HG02852 (cell line): Measurements from ENCODE around the gene CNKSR2.

Experiments used
- ATAC-seq: cut with Tn5 transposase; IDR thresholded peaks from one replicate; pipeline ENCODE4 v1.9.1; 2021; ENCODE audit warnings: mild to moderate bottlenecking, moderate library complexity; ENCODE audit not compliant: unreplicated experiment

The CNKSR2 gene

DNA sequence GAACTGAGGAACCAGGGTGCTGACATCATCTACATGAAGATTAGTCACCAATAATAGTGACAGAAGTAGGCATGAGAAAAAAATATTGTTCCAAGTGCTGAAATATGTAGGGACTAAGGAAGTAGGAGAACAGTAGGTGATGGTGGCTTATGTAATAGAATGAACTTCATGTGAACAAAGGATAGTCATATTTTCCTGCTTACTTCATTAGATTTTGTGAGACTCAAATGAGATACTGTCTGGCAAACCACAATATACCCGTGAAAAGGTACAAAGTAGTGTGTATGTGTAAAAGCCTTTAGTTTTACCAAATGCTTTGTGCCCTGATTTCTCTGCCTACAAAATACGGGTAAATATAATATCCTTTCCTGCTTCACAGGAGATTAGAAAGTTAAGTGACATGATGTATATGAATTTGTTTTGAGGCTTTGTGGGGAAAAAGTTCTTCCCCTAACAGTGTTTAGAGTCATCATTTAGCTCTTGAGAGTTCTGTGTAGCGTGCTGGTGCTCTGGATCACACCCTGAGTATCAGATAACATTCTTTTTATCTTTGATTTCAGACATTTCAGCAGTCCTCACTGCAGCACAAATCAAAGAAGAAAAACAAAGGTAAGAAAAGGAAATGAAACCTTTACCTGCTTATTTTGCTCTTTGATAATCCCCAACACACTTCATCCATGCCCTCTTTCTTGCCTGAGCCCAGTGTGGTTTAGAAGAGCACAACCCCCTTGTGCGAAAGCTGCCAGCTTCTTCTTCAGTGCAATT, 216.0 kb downstream of the CNKSR2 start:
- ATAC-seq = no peak

- no peak for ATAC-seq
Observed at GRCh38 chrX:21606002-21606401, 231.8 kb downstream of the CNKSR2 start.

DNA sequence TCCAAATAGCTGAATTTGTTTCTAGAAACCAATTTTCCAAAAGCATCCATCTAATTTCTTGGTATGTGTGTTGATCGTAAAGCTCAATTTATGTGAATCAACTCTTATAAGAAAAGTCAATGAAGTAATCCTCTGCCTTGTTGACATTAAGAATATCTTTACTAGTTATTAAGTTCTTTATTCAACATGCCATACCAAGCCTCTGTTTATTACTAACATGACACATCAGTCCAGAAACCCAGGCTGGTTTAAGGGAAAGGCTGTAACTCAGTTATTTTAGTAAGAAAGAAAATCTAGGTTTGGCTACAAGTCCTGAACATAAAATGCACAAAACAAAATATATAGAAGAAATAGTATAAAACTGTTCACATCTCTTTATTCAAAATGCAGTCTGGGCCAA, 235.9 kb downstream of the CNKSR2 start:
- no peak for ATAC-seq

DNA sequence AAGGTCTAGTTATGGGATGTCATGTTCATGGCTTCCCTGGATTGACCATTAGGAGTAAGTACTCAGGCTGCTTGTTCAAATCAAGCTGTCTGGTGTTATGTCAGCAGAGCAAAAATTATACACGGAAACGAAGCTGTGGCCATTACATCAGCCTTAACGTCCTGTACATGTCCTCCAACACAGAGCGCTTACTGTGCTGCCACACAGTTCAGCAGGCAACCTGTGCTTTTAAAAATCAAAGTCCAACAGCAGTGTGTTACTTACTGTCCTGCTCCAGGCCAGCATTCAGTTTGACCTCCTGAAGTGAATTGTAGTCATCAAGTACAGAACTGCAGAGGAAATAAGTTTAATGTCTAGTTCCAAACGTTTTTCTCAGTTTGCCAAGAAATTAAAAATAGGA, 237.9 kb downstream of the CNKSR2 start:
- ATAC-seq = no peak

DNA sequence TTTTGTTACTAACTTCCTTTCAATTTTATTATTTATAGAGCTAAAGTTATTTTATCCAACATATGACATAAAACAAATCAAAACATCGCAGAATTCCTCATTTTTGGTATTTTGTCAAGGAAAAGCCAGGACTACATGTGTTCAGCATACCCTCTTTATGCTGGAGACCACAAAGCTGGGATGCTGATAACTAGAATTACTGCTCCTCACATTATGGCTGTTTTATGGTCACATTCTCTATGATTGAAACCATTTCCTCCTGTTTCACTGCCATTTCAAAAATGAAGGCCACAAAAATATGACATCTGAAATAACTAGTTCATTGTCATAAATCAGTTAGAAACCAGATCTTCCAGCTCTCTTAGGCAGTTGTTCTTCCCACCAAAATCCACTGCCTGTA, 242.2 kb downstream of the CNKSR2 start:
- ATAC-seq = no peak

- ATAC-seq = no peak
Observed at GRCh38 chrX:21620234-21620633, 246.0 kb downstream of the CNKSR2 start.

DNA sequence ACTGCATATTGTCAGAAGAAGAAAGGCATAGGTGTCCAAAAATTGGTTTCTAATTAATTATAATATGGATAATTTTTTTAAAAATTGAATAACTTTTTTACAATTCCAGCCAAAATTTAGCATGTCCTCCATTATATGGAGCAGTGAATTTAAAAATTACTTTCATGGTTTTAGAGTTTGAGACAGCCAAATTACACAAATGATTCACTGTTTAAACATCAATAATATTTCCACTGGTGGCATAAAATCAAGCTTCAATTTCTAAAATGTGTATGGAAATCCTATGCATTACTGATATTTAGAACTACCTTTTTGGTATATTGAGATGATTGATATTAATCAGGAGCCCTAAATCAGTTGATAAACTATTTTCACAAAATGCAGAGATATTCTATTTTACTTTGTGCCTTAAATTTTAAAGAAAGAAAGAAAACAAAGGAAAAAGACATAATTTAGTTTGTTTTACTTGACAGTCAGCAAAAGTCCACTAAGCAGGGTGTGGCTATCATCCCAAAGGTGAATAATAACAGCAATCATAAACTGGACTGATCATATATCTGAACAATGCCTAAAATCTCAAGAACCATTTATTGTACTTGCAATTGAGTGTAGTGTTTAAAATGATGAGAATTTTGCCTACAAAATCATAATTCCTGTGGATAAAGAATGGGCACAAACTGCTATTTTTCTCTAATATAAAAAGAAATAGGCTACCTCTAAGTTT, 249.7 kb downstream of the CNKSR2 start:
- no peak for ATAC-seq

GRCh38 chrX:21632027-21632426, 257.8 kb downstream of the CNKSR2 start:
- no peak for ATAC-seq

DNA sequence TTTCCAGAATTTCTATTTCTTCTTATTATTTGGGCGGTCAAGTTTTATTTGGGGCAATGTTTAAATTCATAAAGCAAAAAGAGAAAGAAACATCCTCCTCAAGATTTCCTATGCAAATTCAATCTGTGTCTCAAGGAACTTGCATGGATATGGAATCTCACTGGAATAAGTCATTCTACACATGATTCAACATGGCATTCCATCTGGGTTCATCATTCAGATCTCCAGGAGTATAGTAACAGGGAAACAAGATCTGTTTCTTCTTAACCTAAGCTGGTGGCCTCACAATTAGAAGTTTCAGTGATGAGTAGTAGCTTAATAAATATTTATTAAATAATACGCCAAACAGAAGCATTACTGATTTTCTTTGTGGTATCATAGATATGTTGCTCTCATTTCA, 264.1 kb downstream of the CNKSR2 start:
- ATAC-seq = no peak

DNA sequence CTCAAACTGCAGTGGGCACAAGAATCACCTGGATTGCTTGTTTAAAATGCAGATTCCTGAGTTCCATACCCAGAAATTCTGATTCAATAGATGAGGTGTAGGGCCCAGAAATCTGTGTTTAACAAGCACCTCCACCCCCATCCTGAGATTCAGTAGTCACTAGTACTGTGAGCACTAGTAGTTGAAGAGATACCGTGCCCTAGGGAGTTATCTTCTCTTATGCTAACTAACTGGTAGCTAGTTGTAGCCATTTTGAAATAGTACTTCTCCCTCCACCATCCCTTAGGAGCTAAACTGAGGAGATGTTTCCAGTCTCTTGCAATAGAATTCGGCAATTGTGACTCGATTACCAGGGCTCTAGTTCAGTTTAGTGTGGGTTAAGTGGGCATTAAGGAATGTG, 265.6 kb downstream of the CNKSR2 start:
- no peak for ATAC-seq

DNA sequence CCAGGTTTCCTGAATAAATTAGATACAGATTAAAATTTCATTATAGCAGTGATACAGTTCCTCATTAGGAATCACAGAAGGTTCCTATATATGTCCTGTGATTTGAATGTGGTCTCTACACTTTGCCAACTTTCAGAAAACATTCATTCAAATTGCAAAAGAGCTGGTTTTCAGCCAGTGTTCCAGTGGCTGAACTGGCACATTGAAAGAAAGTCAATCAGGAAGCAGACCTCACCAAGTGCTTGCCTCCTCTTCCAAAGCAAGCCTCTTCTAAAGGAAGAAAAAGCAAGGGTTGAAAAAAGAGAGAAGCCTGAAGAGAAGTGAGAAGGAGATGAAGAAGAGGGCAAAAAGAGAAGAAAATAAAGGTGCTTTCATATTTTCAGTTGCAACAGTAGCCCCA, 271.2 kb downstream of the CNKSR2 start:
- ATAC-seq = no peak

- ATAC-seq = no peak
Observed at GRCh38 chrX:21645886-21646285, 271.7 kb downstream of the CNKSR2 start.

DNA sequence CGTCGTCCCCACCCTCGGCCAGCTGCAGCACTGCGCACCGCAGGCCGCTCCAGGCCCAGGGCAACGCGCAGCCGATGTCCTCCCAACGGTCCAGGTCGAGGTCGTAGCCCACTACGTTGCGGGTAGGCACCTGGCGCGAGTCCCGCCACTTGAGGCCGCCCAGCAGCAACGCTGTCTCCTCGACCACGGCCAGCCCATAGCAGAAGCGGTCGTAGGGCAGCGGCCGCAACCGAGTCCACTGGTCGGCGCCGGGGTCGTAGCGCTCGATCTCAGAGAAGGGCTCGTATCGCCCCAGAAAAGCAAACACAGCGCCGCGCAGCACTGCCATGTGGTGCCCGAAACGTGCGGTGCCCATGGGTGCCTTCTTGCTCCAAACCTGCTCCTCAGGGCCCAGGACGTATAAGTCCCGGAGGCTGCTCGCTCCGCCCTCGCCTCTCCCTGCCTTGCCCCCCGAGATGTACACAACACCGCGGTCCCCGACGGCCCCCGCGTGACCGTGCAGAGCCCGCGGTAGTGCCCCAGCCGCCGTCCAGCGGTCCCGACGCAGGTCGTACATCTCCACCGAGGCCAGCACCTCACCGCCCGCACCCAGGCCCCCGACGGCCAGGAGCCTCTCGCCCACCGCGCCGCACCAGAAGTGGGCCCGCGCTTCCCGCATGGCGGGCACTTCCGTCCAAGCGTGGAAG, 281.8 kb downstream of the CNKSR2 start:
- ATAC-seq = no peak

DNA sequence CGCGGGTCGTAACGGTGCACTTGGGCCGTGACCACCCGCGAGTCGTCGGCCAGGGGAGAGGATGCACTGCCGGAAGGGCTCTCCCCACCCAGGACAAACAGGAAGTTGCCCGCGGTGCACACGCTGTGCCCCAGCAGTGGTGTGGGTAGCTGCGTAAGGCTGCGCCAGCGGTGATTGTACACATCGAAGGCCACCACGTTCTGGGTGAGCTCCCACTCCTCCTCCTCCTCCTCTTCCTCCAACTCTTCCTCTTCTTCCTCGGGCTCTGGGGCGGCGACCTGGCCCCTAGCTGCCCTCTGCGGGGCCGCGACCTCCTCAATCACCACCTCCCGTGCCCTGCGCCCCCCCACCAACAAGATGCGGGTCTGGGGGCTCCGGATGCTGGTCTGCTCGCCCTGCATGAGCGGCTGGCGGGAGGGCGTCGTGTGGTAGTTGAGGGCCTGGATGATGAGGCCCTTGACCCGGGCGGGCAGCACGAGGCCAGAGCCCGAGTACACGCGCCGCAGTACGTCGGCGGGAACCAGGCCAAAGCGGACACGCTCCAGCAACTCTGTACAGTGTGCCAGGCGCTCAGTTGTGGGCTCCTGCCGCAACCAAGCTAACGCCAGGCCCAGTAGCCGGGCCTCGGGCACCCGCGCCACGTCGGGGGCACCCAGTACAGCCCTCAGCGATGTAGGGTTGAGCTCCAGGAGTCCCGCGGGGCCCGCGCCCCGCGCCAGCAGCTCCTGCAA, 282.5 kb downstream of the CNKSR2 start:
- no peak for ATAC-seq

DNA sequence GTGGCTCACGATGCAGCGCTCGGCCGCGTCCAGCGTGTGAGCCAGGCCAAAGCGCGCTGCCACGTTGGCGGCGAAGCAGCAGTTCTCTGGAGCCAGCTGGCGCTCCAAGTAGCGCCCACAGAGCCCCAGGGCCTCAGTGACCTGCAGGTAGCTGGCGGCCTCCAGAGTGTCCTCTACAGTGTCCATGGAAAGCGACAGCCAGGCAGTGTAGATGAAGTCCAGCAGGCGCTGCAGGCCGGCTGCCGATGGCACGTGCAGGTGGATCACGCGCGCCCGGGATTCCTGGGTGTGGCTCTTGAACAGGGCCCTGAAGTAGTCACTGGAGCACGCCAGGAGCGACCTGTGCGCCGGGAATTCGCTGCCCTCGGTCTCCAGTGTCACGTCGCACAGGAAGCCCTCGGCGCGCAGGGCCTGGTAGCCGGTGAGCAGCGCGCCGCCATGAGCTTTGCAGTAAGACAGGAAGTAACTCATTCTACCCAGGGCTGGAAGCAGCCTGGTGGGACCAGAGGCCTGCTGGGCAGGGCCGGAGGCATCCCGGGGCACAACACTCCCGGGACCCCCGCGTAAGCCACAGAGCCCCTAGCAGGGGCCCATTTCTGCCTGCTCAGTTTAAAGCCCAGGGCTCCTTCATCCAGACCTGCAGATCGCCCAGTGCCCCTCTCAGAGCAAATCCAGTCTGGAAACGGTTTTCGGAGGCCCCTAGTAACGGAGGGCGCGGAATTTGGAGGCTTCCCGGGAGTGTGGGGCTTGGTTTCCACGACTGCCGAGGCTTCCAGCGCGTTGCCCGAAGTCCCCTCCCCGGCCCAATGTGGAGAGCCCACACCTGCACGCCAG, 283.3 kb downstream of the CNKSR2 start:
- no peak for ATAC-seq

DNA sequence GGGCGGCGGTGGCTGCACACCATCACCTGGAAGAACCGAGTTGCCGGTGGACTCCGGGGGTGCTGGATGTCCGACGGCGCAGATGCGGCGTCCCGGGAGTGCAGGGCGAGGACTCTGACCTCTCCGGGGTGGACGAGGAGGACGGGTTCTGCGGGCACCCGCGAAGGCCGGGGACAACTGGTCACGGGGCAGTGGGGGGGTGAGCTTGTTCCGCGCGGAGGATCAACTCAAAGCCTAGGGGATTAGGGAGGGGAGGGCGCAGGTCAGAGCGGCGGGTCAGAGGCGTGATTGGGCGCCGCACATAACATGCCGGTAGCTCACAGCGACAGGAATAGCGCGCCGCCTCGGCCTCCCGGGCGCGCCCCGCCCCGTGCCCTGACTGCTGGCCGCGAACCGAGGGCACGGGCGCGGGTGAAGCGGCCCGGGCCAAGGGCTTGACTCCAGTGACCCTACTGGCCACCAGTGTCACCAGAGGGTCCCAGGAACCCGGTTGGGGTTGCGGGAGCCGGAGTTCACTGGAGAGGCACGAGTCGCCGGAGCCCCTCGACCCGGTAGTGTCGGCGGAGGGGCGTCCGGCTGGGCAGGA, 284.0 kb downstream of the CNKSR2 start, which contains the start of gene KLHL34:
TSS of gene KLHL34 (minus strand) at position 179 of the 586 bp plus-strand sequence. CDS start 542 bp downstream, outside the sequence.
- ATAC-seq = no peak

DNA sequence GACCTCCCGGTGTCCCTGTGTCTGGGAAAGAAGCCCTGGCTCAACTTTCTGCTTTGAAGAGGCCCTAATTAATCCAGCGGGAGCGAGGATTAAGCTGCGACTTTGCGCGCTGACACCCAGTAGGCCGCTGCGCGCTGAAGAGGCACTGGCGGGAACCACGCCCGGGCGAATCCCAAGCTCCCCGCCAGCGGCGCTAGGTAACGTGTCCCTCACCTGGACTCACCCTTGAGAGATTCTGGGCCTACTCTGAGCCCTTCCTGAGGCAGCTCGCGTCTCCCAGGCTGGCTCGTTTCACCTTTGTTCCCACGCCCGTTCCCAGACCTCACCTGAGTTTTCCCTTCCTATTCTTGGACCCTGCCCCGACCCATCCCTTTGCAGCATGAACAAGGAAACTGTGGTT, 284.5 kb downstream of the CNKSR2 start:
- ATAC-seq = no peak

- no peak for ATAC-seq
Observed at GRCh38 chrX:21659320-21659719, 285.1 kb downstream of the CNKSR2 start.

DNA sequence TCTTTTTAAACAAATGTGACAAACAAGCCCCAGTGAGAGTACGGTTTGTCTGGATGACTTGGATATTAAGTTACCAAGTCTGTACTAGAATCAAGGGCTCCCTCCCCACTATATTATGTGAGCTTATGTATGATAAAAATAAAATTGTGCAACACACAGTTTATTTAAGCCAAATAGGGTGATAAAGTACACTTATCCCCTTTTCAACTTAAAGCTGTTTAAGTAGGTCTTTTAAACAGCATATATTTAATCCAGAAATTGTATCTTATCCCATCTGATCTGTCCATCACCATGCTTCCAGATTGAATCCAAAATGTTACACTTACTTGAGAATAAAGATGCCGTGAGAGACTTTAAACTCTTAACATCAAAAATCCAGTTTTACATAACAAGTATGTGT, 285.9 kb downstream of the CNKSR2 start:
- ATAC-seq = no peak

DNA sequence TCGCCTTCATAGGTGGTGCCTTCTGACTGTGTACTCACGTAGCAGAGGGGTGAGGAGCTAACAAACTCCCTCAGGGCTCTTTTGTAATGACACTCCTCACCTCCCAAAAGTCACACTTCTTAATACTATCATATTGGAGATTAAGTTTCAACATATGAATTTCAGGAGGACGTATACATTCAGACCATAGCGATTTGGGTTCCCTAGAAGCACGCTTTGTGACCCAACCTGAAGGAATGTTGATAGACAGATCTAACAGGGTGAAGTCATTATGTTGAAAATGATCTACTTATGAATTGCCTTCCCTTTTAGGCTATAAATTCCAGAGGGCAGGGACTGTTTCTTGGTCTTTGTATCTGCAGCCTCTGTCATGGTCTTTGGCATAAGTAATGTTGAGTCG, 287.1 kb downstream of the CNKSR2 start:
- no peak for ATAC-seq
